Neural crest cell (in vitro differentiated cells): ENCODE results near the gene SSX4. TPM values are rescaled to one million over a fixed set of nuclear protein-coding genes. Genes with fewer than 3 reads are reported as not detected.
A peak's percentile ranks its signal among the peaks of the same experiment; 100 is the strongest.
"Not testable (repeated sequence)": the region's sequence is repeated elsewhere in the genome, so short reads cannot be mapped to it uniquely, and the experiment has no call there.

Source experiments
- DNase-seq: peaks from one replicate; pipeline ENCODE4 v3.0.0; 2021; ENCODE audit warnings: low read depth, mixed read lengths, low spot score
- H3K27ac Mint-ChIP-seq: one replicate; pipeline ENCODE4 v1.8.0; 2021; ENCODE audit warnings: mild to moderate bottlenecking, mixed read lengths; ENCODE audit not compliant: unreplicated experiment
- H3K27me3 Mint-ChIP-seq: 2 replicates; pipeline ENCODE4 v1.8.0; 2021; ENCODE audit warnings: low read depth, mild to moderate bottlenecking, mixed read lengths
- H3K36me3 Mint-ChIP-seq: 2 replicates; pipeline ENCODE4 v1.8.0; 2021; ENCODE audit warnings: low read depth, mild to moderate bottlenecking, mixed read lengths
- H3K4me1 Mint-ChIP-seq: 2 replicates; pipeline ENCODE4 v1.8.0; 2021; ENCODE audit warnings: mixed read lengths
- H3K4me3 Mint-ChIP-seq: one replicate; pipeline ENCODE4 v1.8.0; 2021; ENCODE audit warnings: mild to moderate bottlenecking, mixed read lengths
- H3K9me3 Mint-ChIP-seq: 2 replicates; pipeline ENCODE4 v1.8.0; 2021; ENCODE audit warnings: mixed read lengths
- long read RNA-seq: library from polyadenylated mRNA; unstranded; transcript quantifications from one replicate; pipeline ENCODE4 v2.0.0, GENCODE V29; 2020
- total RNA-seq: library from RNA; stranded (reverse); gene quantifications from 2 replicates; pipeline ENCODE4 v1.2.1, GENCODE V29; 2021
- TF ChIP-seq, protein P1 (sequence below): fragments of 200-600 bp; sonication (generic); conservative IDR thresholded peaks from 2 replicates; pipeline ENCODE4 v1.5.0; 2021; ENCODE audit warnings: antibody characterized with exemption, mild to moderate bottlenecking

Gene SSX4, protein sequence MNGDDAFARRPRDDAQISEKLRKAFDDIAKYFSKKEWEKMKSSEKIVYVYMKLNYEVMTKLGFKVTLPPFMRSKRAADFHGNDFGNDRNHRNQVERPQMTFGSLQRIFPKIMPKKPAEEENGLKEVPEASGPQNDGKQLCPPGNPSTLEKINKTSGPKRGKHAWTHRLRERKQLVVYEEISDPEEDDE
- not detected in 2 replicates for total RNA-seq
- long read RNA-seq: 0 reads

DNA sequence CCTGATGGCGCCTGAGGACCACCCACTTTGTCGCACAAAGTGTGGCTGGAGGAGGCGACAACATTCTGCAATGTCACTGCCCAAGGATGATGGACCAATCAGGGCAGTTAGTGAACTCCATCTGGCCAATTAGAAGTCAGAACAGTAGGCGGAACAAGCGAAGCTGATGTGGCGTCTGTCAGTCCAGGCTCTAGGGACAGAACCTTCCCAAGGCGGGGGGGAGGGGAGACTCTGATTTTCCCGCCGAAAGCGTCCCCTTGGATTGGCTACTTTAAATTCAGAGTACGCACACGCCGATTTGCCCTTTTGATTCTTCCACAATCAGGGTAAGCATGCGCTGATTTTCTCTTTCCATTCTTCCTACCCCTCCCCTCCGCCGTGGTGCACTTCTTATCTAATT is at the start of gene SSX4:
Gene SSX4, plus strand, starts transcription at position 301 of the 400 bp plus-strand sequence. CDS start 515 bp downstream, outside the sequence.
- H3K36me3 Mint-ChIP-seq, H3K27ac Mint-ChIP-seq, H3K4me3 Mint-ChIP-seq: not testable (repeated sequence)

DNA sequence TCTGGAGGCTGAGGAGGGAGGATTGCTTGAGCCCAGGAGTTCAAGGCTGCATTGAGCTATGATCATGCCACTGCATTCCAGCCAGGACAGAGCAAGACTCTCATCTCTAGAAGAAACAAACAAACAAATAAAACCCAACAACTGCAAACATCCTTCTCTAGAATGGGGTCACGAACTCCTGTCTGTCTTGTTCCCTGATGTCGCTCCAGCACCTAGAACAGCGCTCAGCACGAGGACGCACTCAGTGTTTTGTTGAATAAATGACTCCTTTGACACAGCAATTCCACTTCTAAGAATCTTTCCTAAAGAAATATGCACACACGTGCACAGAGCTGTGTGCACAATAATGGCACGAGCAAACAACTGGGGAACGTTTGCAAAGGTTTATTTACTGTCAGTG is 37.3 kb upstream of the SSX4 start:
- not testable (repeated sequence) for H3K4me1 Mint-ChIP-seq, H3K27ac Mint-ChIP-seq, H3K27me3 Mint-ChIP-seq, H3K9me3 Mint-ChIP-seq, DNase-seq, H3K36me3 Mint-ChIP-seq, H3K4me3 Mint-ChIP-seq

More for the DNA sequence above, at the start of gene SSX4:
- not testable (repeated sequence) for DNase-seq, H3K4me1 Mint-ChIP-seq, H3K27me3 Mint-ChIP-seq, H3K9me3 Mint-ChIP-seq

DNA sequence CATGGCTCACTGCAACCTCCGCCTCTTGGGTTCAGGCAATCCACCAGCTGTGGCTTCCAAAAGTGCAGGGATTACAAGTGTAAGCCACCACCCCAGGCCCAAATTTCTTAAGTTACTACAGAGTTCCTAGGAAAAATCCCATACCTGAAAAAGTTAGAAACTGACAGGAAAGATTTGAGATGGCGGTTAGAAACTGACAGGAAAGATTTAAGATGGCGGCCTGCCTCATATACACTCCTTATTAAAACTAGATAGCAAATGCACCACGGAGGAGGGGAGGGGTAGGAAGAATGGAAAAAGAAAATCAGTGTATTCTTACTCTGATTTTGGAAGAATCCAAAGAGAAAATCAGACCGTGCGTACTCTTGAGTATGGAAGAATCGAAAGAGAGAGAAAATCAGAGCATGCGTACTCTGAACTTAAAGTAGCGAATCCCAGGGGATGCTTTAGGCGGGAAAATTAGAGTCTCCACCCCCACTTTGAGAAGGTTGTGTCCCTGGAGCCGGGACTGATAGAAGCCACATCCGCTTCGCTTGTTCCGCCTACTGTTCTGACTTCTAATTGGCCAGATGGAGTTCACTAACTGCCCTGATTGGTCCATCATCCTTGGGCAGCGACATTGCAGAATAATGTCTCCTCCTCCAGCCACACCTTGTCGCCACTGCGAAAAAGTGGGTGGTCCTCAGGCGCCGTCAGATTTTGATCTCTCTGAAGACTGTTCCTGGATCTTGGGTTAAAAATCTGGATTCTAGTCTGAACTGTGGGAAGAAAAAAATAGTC is 26.8 kb upstream of the SSX4 start, which contains the start of gene SSX3:
Gene SSX3, minus strand, starts transcription at position 389 of the 780 bp plus-strand sequence. CDS start 1,454 bp downstream, outside the sequence.
- not testable (repeated sequence) for H3K4me3 Mint-ChIP-seq, H3K36me3 Mint-ChIP-seq, H3K4me1 Mint-ChIP-seq, H3K27me3 Mint-ChIP-seq, DNase-seq, H3K9me3 Mint-ChIP-seq
- peak within 1 kb of the TSS; percentile 43 for H3K27ac Mint-ChIP-seq

DNA sequence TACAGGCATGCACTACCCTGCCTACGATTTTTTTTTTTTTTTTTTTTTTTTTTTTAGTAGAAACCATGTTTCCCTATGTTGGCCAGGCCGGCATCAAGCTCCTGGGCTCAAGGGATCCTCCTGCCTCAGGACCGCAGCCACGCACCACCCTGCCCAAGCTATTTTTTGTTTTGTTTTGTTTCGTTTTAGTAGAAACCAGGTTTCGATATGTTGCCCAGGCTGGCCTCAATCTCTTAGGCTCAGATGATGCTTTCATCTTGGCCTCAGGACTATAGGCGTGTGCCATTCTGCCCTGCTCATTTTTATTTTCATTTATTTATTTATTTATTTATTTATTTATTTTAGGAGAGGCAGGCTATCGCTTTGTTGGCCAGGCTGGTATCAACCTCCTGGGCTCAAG is 25.7 kb upstream of the SSX4 start:
- H3K36me3 Mint-ChIP-seq: no peaks in the 10 kb centered on the region
- DNase-seq: no peak
- no peak overlapping the region for H3K27ac Mint-ChIP-seq
- no peaks in the 10 kb centered on the region for H3K27me3 Mint-ChIP-seq
- H3K4me1 Mint-ChIP-seq: no peaks in the 10 kb centered on the region
- H3K4me3 Mint-ChIP-seq: no peak overlapping the region
- TF ChIP-seq, protein P1, sequence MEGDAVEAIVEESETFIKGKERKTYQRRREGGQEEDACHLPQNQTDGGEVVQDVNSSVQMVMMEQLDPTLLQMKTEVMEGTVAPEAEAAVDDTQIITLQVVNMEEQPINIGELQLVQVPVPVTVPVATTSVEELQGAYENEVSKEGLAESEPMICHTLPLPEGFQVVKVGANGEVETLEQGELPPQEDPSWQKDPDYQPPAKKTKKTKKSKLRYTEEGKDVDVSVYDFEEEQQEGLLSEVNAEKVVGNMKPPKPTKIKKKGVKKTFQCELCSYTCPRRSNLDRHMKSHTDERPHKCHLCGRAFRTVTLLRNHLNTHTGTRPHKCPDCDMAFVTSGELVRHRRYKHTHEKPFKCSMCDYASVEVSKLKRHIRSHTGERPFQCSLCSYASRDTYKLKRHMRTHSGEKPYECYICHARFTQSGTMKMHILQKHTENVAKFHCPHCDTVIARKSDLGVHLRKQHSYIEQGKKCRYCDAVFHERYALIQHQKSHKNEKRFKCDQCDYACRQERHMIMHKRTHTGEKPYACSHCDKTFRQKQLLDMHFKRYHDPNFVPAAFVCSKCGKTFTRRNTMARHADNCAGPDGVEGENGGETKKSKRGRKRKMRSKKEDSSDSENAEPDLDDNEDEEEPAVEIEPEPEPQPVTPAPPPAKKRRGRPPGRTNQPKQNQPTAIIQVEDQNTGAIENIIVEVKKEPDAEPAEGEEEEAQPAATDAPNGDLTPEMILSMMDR: no peak
- no peaks in the 10 kb centered on the region for H3K9me3 Mint-ChIP-seq

DNA sequence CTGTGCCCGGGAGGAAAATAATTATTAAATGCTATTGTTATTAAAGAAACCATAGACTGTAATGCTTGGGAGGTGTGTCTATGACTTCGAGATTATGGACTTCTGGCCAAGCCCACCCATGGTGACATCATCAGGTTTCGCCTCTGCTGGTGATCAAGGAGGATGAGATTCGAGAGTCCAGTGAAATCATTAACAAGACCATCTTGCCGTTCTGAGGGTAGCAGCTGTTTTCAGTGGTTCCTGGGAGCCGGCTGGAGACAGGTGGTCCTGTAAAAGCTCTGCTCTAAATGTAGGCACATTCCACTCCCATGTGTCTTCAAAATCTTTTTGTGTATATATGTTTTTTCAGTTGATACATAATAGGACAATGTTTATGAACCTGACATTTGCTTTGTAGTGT is 24.1 kb upstream of the SSX4 start:
- not testable (repeated sequence) for H3K27ac Mint-ChIP-seq, H3K9me3 Mint-ChIP-seq, H3K27me3 Mint-ChIP-seq, H3K36me3 Mint-ChIP-seq, DNase-seq, H3K4me3 Mint-ChIP-seq, H3K4me1 Mint-ChIP-seq

DNA sequence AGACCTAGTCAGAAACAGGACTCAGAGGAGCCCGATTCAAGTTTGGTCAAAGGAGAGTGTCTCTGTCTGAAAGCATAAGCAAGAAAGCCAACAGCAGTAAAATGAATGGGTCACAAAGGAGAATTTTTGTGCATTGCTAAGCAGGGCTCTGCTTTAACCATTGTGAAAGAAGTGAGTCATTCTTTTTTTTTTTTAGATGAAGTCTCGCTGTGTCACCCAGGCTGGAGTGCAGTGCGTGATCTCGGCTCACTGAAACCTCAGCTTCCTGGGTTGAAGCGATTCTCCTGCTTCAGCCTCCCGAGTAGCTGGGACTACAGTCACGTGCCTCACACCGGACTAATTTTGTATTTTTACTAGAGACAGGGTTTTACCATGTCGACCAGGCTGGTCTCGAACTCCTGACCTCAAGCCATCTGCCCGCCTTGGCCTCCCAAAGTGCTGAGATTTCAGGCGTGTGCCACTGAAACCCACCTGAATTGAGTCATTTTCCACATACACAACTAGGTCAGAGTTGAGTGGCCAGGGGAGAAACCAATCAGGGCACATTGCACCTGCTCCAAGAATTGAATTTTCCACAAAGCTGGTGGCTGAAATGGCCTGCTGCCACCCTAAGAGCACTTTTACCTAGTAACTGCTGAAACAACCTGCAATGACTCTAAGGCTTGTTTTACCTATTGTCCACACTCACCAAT is 15.5 kb upstream of the SSX4 start:
- not testable (repeated sequence) for H3K27ac Mint-ChIP-seq, H3K36me3 Mint-ChIP-seq, H3K4me3 Mint-ChIP-seq, H3K9me3 Mint-ChIP-seq, H3K4me1 Mint-ChIP-seq, DNase-seq, H3K27me3 Mint-ChIP-seq

DNA sequence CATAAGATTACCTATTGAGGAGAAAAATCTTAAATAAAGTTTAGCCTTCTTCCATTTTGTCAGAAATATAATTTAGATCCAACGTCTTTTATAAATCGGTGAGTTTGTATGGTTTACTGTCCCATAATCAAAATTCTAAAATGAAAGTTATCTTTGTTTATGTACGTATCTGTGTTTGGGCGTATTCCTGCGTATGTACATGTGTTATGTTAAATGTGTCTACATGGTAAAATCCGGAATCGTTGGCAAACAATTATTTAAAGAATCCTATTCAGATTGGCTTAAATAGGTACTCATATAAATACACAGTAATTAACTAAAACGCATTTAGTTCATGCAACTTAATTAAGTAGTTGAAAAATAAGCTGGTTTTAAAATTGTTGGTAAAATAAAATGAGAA is 12.9 kb upstream of the SSX4 start:
- H3K4me3 Mint-ChIP-seq, H3K27me3 Mint-ChIP-seq, H3K36me3 Mint-ChIP-seq, H3K4me1 Mint-ChIP-seq, DNase-seq, H3K27ac Mint-ChIP-seq, H3K9me3 Mint-ChIP-seq: not testable (repeated sequence)

DNA sequence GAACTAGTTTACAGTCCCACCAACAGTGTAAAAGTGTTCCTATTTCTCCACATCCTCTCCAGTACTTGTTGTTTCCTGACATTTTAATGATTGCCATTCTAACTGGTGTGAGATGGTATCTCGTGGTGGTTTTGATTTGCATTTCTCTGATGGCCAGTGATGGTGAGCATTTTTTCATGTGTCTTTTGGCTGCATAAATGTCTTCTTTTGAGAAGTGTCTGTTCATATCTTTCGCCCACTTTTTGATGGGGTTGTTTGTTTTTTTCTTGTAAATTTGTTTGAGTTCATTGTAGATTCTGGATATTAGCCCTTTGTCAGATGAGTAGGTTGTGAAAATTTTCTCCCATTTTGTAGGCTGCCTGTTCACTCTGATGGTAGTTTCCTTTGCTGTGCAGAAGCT is 13.6 kb downstream of the SSX4 start:
- not testable (repeated sequence) for H3K27me3 Mint-ChIP-seq, H3K36me3 Mint-ChIP-seq, H3K4me1 Mint-ChIP-seq, DNase-seq, H3K9me3 Mint-ChIP-seq, H3K4me3 Mint-ChIP-seq, H3K27ac Mint-ChIP-seq

DNA sequence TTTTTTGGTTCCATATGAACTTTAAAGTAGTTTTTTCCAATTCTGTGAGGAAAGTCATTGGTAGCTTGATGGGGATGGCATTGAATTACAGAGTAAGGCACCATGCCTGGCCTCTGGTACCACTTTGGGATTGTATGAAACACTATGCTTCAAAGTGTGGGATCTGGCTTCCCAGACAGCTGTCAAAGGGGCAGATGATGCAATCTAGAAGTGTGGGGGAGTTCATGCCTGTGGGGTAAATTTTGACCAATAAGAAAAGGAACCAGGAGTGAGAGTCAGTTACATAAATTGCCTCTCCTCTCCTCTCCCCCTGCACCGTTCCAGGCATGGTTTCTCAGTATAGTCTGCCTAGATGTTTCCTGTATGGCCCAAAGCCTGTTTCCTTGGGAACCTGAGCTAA is 14.5 kb downstream of the SSX4 start:
- not testable (repeated sequence) for H3K27me3 Mint-ChIP-seq, H3K9me3 Mint-ChIP-seq, H3K27ac Mint-ChIP-seq, H3K36me3 Mint-ChIP-seq, DNase-seq, H3K4me3 Mint-ChIP-seq, H3K4me1 Mint-ChIP-seq

DNA sequence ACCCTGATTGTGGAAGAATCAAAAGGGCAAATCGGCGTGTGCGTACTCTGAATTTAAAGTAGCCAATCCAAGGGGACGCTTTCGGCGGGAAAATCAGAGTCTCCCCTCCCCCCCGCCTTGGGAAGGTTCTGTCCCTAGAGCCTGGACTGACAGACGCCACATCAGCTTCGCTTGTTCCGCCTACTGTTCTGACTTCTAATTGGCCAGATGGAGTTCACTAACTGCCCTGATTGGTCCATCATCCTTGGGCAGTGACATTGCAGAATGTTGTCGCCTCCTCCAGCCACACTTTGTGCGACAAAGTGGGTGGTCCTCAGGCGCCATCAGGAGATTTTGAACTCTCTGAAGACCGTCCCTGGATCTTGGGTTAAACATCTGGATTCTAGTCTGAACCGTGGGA is 28.5 kb downstream of the SSX4 start, which contains the start of gene SSX4B:
Gene SSX4B, minus strand, starts transcription at position 101 of the 400 bp plus-strand sequence. CDS start 588 bp downstream, outside the sequence.
- DNase-seq, H3K4me3 Mint-ChIP-seq, H3K27ac Mint-ChIP-seq, H3K27me3 Mint-ChIP-seq, H3K36me3 Mint-ChIP-seq, H3K9me3 Mint-ChIP-seq, H3K4me1 Mint-ChIP-seq: not testable (repeated sequence)

DNA sequence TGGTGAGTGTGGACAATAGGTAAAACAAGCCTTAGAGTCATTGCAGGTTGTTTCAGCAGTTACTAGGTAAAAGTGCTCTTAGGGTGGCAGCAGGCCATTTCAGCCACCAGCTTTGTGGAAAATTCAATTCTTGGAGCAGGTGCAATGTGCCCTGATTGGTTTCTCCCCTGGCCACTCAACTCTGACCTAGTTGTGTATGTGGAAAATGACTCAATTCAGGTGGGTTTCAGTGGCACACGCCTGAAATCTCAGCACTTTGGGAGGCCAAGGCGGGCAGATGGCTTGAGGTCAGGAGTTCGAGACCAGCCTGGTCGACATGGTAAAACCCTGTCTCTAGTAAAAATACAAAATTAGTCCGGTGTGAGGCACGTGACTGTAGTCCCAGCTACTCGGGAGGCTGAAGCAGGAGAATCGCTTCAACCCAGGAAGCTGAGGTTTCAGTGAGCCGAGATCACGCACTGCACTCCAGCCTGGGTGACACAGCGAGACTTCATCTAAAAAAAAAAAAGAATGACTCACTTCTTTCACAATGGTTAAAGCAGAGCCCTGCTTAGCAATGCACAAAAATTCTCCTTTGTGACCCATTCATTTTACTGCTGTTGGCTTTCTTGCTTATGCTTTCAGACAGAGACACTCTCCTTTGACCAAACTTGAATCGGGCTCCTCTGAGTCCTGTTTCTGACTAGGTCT is 43.8 kb downstream of the SSX4 start:
- H3K36me3 Mint-ChIP-seq, H3K4me1 Mint-ChIP-seq, H3K27me3 Mint-ChIP-seq, H3K9me3 Mint-ChIP-seq, H3K4me3 Mint-ChIP-seq, H3K27ac Mint-ChIP-seq, DNase-seq: not testable (repeated sequence)

DNA sequence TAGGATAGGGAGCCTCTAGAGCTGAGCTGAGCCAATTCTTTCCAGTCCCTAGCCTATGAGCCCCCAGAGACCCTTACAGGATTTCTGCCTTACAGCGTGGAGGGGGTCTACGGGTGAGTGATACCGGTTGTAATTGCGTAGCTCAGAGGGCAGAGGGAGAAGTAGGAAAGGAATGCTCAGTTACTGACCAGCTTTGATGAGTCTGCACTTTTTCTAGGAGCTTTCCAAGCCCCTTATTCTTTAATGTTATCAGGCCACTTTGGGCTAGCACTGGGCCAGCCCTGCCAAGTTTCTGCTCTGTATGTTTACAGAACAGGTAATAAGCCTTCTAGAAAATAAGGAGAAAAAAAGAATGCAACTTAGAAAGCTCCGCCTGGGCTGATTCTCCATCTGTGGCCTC is 46.3 kb downstream of the SSX4 start:
- not testable (repeated sequence) for H3K4me3 Mint-ChIP-seq, H3K4me1 Mint-ChIP-seq, DNase-seq, H3K27me3 Mint-ChIP-seq, H3K9me3 Mint-ChIP-seq, H3K36me3 Mint-ChIP-seq, H3K27ac Mint-ChIP-seq
